Suprapubic skin (tissue), 4 donors: ENCODE data around the gene IQSEC1. TPM values are rescaled to one million over a fixed set of nuclear protein-coding genes. Genes with fewer than 3 reads are reported as not detected.

ENCODE experiments used
- DNase-seq, 2 donors: peaks; one replicate each; pipeline ENCODE4 v3.0.0-alpha.2; 2019; ENCODE audit warnings: low spot score in 2 of 2
- H3K27ac ChIP-seq: fragments of 200-600 bp; sonication (generic); one replicate; pipeline ENCODE4 v1.5.1; 2019
- H3K27me3 ChIP-seq: fragments of 200-600 bp; sonication (generic); one replicate; pipeline ENCODE4 v1.5.1; 2019
- H3K36me3 ChIP-seq: fragments of 200-600 bp; sonication (generic); one replicate; pipeline ENCODE4 v1.5.1; 2019
- H3K4me1 ChIP-seq: fragments of 200-600 bp; sonication (generic); one replicate; pipeline ENCODE4 v1.5.1; 2019
- H3K4me3 ChIP-seq: fragments of 200-600 bp; sonication (generic); one replicate; pipeline ENCODE4 v1.5.1; 2019; ENCODE audit warnings: mild to moderate bottlenecking
- H3K9me3 ChIP-seq: fragments of 200-600 bp; sonication (generic); one replicate; pipeline ENCODE4 v1.5.1; 2019
- EP300 ChIP-seq: sonication (generic); formaldehyde crosslinking; IDR thresholded peaks from one replicate; pipeline ENCODE4 v1.6.1; 2017; ENCODE audit warnings: antibody characterized with exemption
- POLR2A ChIP-seq, 2 donors: fragments of 450-650 bp; IDR thresholded peaks; one replicate each; pipeline ENCODE4 v1.6.1; 2017; ENCODE audit warnings: antibody characterized with exemption in 2 of 2, mild to moderate bottlenecking in 2 of 2, moderate library complexity in 2 of 2
- POLR2AphosphoS5 ChIP-seq, 3 donors: sonication (generic); formaldehyde crosslinking; IDR thresholded peaks; one replicate each; pipeline ENCODE4 v1.6.1; 2017; ENCODE audit warnings: antibody characterized with exemption in 3 of 3
- WGBS: methylation state at CpG from one replicate; pipeline ENCODE4 v1.1.5; 2018; 5-methylcytosine and 5-hydroxymethylcytosine counted together
- total RNA-seq, 4 donors: library from RNA; depleted of rRNA; stranded (reverse); fragments of >200 nt; gene quantifications; one replicate each; pipeline ENCODE4 v1.1.0, GENCODE V29; 2016
- TF ChIP-seq, protein P1 (sequence below), 2 donors: fragments of 200-600 bp in 1 of 2; fragments of 450-650 bp in 1 of 2; sonication (generic) in 1 of 2; IDR thresholded peaks; one replicate each; pipeline ENCODE4 v1.5.1; 2016 to 2019; ENCODE audit warnings: antibody characterized with exemption in 2 of 2, mild to moderate bottlenecking in 1 of 2, moderate library complexity in 1 of 2

IQSEC1 gene
- total RNA-seq, 4 donors from 2014 or later, result 26.7 to 52.4 (median 35.5) TPM

DNA sequence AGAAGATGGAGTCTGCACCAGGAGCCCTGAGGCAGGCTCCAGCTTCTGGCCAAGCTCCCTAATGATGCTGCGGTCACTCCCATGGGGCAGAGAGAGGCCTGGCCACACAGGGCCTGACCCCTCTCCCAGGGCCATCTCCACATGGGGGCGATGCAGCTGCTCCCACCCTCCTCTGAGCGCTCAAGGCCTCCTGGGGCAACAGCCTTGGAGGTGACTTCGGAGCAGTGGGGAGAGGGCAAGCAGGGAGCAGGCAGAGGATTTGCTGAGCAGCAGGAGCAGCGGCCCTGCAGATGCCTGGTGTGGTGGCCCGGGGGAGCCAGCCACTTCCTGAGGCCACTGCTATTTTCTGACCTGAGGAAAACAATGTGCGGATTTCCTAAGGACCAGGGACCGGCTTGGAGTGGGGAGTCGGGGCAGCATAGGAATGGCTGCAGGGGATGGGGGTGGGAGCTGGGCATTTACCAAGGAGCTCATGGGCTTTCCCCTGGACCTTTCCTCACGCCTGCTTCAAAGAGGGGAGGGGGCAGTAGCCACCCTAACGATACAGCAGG, 150.3 kb downstream of the IQSEC1 start:
- WGBS, result 68% methylated on average over 11 of the region's 11 CpGs
- H3K4me1 ChIP-seq, result no peaks in the 10 kb centered on the region
- no peak overlapping the region for H3K4me3 ChIP-seq
- H3K36me3 ChIP-seq, result peaks cover 89% of the 10 kb centered on the region
- no peak for DNase-seq
- H3K27ac ChIP-seq, result no peak overlapping the region
- TF ChIP-seq POLR2AphosphoS5 (IDR thresholded peaks at IDR 0.05) (no peak), POLR2A (IDR thresholded peaks at IDR 0.05) (no peak), EP300 (no peak)
- TF ChIP-seq, protein P1, sequence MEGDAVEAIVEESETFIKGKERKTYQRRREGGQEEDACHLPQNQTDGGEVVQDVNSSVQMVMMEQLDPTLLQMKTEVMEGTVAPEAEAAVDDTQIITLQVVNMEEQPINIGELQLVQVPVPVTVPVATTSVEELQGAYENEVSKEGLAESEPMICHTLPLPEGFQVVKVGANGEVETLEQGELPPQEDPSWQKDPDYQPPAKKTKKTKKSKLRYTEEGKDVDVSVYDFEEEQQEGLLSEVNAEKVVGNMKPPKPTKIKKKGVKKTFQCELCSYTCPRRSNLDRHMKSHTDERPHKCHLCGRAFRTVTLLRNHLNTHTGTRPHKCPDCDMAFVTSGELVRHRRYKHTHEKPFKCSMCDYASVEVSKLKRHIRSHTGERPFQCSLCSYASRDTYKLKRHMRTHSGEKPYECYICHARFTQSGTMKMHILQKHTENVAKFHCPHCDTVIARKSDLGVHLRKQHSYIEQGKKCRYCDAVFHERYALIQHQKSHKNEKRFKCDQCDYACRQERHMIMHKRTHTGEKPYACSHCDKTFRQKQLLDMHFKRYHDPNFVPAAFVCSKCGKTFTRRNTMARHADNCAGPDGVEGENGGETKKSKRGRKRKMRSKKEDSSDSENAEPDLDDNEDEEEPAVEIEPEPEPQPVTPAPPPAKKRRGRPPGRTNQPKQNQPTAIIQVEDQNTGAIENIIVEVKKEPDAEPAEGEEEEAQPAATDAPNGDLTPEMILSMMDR (IDR thresholded peaks at IDR 0.05), result no peak
- no peaks in the 10 kb centered on the region for H3K9me3 ChIP-seq
- H3K27me3 ChIP-seq, result no peaks in the 10 kb centered on the region

DNA sequence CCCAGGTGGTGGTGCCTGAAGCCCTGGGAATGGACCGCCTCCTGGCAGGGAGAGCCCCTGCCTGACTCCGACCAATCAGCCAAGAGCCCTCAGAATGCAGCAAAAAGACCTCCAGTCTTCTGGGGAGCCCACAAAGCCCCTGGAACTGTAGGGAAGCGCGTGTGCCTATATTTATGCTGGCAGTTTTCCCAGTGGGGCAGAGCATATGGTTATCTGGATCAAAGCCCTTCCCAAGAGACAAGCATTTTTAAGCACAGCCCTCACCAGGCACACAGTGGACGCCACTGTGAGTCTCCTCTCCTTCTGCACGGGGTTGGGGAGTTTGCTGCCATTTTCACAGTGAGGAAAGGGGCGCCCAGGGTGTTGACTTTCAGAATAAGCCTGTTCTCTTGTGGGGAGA, 150.9 kb downstream of the IQSEC1 start:
- TF ChIP-seq, protein P1 (IDR thresholded peaks at IDR 0.05), result no peak
- no peak for TF ChIP-seq POLR2AphosphoS5 (IDR thresholded peaks at IDR 0.05)
- peaks cover 84% of the 10 kb centered on the region for H3K36me3 ChIP-seq
- 72% methylated on average over 6 of the region's 7 CpGs for WGBS

DNA sequence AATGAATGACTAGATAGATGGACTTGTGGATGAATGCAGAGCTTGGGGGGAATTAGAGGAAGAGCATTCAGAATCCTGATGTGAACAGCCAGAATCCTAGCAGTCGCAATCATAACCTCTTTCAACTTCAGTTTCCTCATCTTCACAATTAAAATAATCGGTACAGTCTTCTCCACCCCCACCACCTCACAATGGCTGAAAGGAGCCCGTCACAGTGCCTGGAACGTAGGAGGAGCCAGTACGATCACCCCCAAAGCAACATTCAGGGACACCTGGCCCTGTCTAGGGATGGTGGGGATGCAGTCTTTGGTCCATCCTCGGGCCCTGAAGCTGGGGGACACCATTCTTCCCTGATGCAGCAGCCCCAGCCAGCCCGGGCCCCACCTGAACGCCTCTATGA, 151.5 kb downstream of the IQSEC1 start:
- no peaks in the 10 kb centered on the region for H3K4me1 ChIP-seq
- H3K27ac ChIP-seq, result no peak overlapping the region
- H3K9me3 ChIP-seq, result no peaks in the 10 kb centered on the region
- no peak for DNase-seq
- TF ChIP-seq, protein P1 (IDR thresholded peaks at IDR 0.05), result no peak
- TF ChIP-seq EP300 (no peak), POLR2A (IDR thresholded peaks at IDR 0.05) (no peak), POLR2AphosphoS5 (IDR thresholded peaks at IDR 0.05) (no peak)
- peaks cover 80% of the 10 kb centered on the region for H3K36me3 ChIP-seq
- WGBS, result 95% methylated on average over 8 of the region's 8 CpGs
- no peaks in the 10 kb centered on the region for H3K27me3 ChIP-seq
- no peak overlapping the region for H3K4me3 ChIP-seq

More for the DNA sequence above, 150.9 kb downstream of the IQSEC1 start:
- no peaks in the 10 kb centered on the region for H3K4me1 ChIP-seq
- H3K27ac ChIP-seq, result no peak overlapping the region
- no peaks in the 10 kb centered on the region for H3K9me3 ChIP-seq
- no peak overlapping the region for H3K4me3 ChIP-seq
- no peaks in the 10 kb centered on the region for H3K27me3 ChIP-seq
- DNase-seq, result no peak

DNA sequence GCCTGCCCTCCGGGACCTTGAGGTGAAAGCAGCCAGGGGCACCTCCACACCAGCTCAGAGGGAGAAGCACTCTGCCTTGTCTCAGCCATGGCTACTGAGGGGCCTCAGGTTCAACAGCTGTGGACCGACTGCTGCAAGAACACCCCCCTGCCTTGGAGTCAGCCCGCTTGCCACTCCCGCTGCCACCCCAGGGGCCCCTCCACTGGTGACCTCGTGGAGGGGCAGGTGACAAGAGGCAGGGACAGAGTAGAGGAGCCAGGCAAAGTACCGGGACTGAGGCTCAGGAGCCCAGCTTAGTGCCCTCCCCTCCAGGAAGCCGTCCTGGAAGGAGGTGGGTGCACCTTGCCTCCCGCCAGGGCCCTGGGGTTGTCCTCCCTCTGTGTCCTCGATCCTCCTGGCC, 152.3 kb downstream of the IQSEC1 start:
- H3K27ac ChIP-seq, result no peak overlapping the region
- no peak for TF ChIP-seq POLR2A (IDR thresholded peaks at IDR 0.05)
- no peak for TF ChIP-seq POLR2AphosphoS5 (IDR thresholded peaks at IDR 0.05)
- TF ChIP-seq EP300, result no peak
- no peaks in the 10 kb centered on the region for H3K9me3 ChIP-seq
- H3K27me3 ChIP-seq, result no peaks in the 10 kb centered on the region
- H3K4me3 ChIP-seq, result no peak overlapping the region
- DNase-seq, result no peak
- H3K36me3 ChIP-seq, result peaks cover 75% of the 10 kb centered on the region
- WGBS, result 85% methylated on average over 5 of the region's 9 CpGs
- no peaks in the 10 kb centered on the region for H3K4me1 ChIP-seq

DNA sequence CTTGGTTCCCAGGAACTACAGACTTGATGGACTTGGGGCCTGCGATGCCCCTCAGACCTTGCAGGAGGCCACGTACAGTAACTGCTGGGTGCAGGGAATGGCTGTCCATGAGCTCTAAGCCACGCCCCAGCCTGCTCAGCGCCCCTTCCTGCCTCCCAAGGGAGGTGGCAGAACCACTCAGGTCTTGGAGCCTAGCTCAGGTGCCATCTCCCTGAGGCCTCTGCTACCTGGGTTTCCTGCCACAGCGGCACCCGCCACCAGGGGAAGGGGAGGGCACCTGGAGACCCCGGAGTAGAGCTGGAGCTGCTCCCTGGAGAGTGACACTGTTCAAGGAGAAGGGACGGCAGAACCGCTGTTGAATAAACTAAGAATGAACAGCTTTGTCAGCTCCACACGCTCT, 154.0 kb downstream of the IQSEC1 start:
- WGBS, result 59% methylated on average over 2 of the region's 10 CpGs
- H3K27me3 ChIP-seq, result no peaks in the 10 kb centered on the region
- no peaks in the 10 kb centered on the region for H3K4me1 ChIP-seq
- no peaks in the 10 kb centered on the region for H3K9me3 ChIP-seq
- no peak overlapping the region for H3K4me3 ChIP-seq
- H3K36me3 ChIP-seq, result peaks cover 67% of the 10 kb centered on the region
- TF ChIP-seq EP300 (no peak), POLR2A (IDR thresholded peaks at IDR 0.05) (no peak), POLR2AphosphoS5 (IDR thresholded peaks at IDR 0.05) (no peak)
- TF ChIP-seq, protein P1 (IDR thresholded peaks at IDR 0.05), result no peak
- no peak for DNase-seq
- H3K27ac ChIP-seq, result no peak overlapping the region

DNA sequence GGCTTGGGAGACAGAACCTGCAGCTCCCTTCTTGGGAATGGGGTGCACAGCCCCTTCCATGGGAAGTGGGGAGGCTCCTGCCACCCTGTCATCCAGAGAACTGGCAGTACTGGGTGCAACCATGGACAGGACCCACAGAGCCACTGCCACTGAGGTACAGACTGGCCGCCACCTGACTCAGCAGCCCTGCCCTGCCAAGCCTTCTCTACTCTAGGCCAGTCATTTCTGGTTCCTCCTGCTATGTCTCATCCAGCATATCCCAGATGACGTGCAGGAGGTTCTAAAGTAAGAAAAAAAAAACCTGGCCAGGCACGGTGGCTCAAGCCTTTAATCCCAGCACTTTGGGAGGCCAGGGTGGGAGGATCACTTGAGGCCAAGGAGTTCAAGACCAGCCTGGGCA, 155.0 kb downstream of the IQSEC1 start:
- peaks cover 62% of the 10 kb centered on the region for H3K36me3 ChIP-seq
- no peaks in the 10 kb centered on the region for H3K27me3 ChIP-seq
- TF ChIP-seq POLR2AphosphoS5 (IDR thresholded peaks at IDR 0.05), result no peak
- TF ChIP-seq EP300, result no peak
- no peak for TF ChIP-seq POLR2A (IDR thresholded peaks at IDR 0.05)
- TF ChIP-seq, protein P1 (IDR thresholded peaks at IDR 0.05), result no peak
- no peak overlapping the region for H3K4me3 ChIP-seq
- no peaks in the 10 kb centered on the region for H3K4me1 ChIP-seq
- no peaks in the 10 kb centered on the region for H3K9me3 ChIP-seq
- 80% methylated on average over 3 of the region's 3 CpGs for WGBS
- no peak overlapping the region for H3K27ac ChIP-seq
- DNase-seq, result no peak
